GM21619 (cell line): Measurements from ENCODE around the gene TPP1.

ENCODE experiments used
- ATAC-seq: cut with Tn5 transposase; IDR thresholded peaks from one replicate; pipeline ENCODE4 v1.9.1; 2021; ENCODE audit not compliant: unreplicated experiment

The TPP1 gene

GRCh38 chr11:6647836-6648235, 28.6 kb upstream of the TPP1 start:
- ATAC-seq = no peak

- peak; percentile 91 for ATAC-seq
These were observed 27.9 kb upstream of the TPP1 start for GRCh38 chr11:6646918-6647679.

GRCh38 chr11:6646576-6646917, 27.3 kb upstream of the TPP1 start:
- no peak for ATAC-seq

GRCh38 chr11:6646071-6646470, 26.8 kb upstream of the TPP1 start:
- ATAC-seq = no peak

GRCh38 chr11:6642957-6643356, 23.7 kb upstream of the TPP1 start:
- no peak for ATAC-seq

- no peak for ATAC-seq
These were observed 21.9 kb upstream of the TPP1 start for GRCh38 chr11:6640985-6641701.

- no peak for ATAC-seq
These were observed 21.1 kb upstream of the TPP1 start for GRCh38 chr11:6640036-6640984.

- no peak for ATAC-seq
These were observed 19.2 kb upstream of the TPP1 start for GRCh38 chr11:6638429-6638828.

- ATAC-seq = no peak
These were observed 18.6 kb upstream of the TPP1 start for GRCh38 chr11:6637871-6638270.

GRCh38 chr11:6636480-6636879, 17.3 kb upstream of the TPP1 start:
- ATAC-seq = no peak

- ATAC-seq = no peak
These were observed 16.1 kb upstream of the TPP1 start for GRCh38 chr11:6635082-6635932.

- ATAC-seq = no peak
These were observed 15.3 kb upstream of the TPP1 start for GRCh38 chr11:6634534-6634933.

- ATAC-seq = no peak
These were observed 14.5 kb upstream of the TPP1 start for GRCh38 chr11:6633422-6634408.

- no peak for ATAC-seq
These were observed 13.2 kb upstream of the TPP1 start for GRCh38 chr11:6632116-6633073.

GRCh38 chr11:6631361-6631890, 12.2 kb upstream of the TPP1 start:
- no peak for ATAC-seq

- no peak for ATAC-seq
These were observed 11.5 kb upstream of the TPP1 start for GRCh38 chr11:6630632-6631291.

GRCh38 chr11:6629892-6630631, 10.8 kb upstream of the TPP1 start:
- ATAC-seq = no peak
